Smooth muscle cell (in vitro differentiated cells): ENCODE measurements around the gene ZNFX1. TPM values are rescaled to one million over a fixed set of nuclear protein-coding genes. Genes with fewer than 3 reads are reported as not detected.

ENCODE experiments used
- DNase-seq: peaks from one replicate; lab custom pipeline; 2025; ENCODE audit not compliant: unreplicated experiment; lab: John Stamatoyannopoulos, UW
- H2AFZ ChIP-seq: fragments of 200-600 bp; sonication (generic); 2 replicates; pipeline ENCODE4 v1.6.0; 2016; ENCODE audit warnings: antibody characterized with exemption, low read depth, mild to moderate bottlenecking
- H3F3A ChIP-seq: fragments of 200-600 bp; sonication (generic); 2 replicates; pipeline ENCODE4 v1.6.0; 2017; ENCODE audit warnings: antibody characterized with exemption, low read depth
- H3K27ac ChIP-seq: fragments of 200-600 bp; sonication (generic); 2 replicates; pipeline ENCODE4 v1.5.1; 2016; ENCODE audit warnings: low read depth, mild to moderate bottlenecking
- H3K27me3 ChIP-seq: fragments of 200-600 bp; sonication (generic); 2 replicates; pipeline ENCODE4 v1.6.1; 2016; ENCODE audit warnings: low read depth, mild to moderate bottlenecking
- H3K36me3 ChIP-seq: fragments of 200-600 bp; sonication (generic); 2 replicates; pipeline ENCODE4 v1.5.1; 2016; ENCODE audit warnings: low read depth
- H3K4me1 ChIP-seq: fragments of 200-600 bp; sonication (generic); 2 replicates; pipeline ENCODE4 v1.5.1; 2016; ENCODE audit warnings: low read depth
- H3K4me2 ChIP-seq: fragments of 200-600 bp; sonication (generic); 2 replicates; pipeline ENCODE4 v1.6.0; 2016; ENCODE audit warnings: mild to moderate bottlenecking
- H3K4me3 ChIP-seq: fragments of 200-600 bp; sonication (generic); 2 replicates; pipeline ENCODE4 v1.5.1; 2016; ENCODE audit warnings: mild to moderate bottlenecking
- H3K79me2 ChIP-seq: fragments of 200-600 bp; sonication (generic); 2 replicates; pipeline ENCODE4 v1.6.0; 2016; ENCODE audit warnings: low read depth, mild to moderate bottlenecking
- H3K9ac ChIP-seq: fragments of 200-600 bp; sonication (generic); 2 replicates; pipeline ENCODE4 v1.6.0; 2016; ENCODE audit warnings: low read depth
- H3K9me3 ChIP-seq: fragments of 200-600 bp; sonication (generic); replicated peaks from 2 replicates; pipeline ENCODE4 v1.5.1; 2016; ENCODE audit warnings: low read depth
- H4K20me1 ChIP-seq: fragments of 200-600 bp; sonication (generic); 2 replicates; pipeline ENCODE4 v1.6.0; 2016; ENCODE audit warnings: low read depth
- CTCF ChIP-seq: fragments of 200-600 bp; sonication (generic); IDR thresholded peaks from 2 replicates; pipeline ENCODE4 v1.5.1; 2017; ENCODE audit warnings: borderline replicate concordance, mild to moderate bottlenecking, antibody characterized with exemption; ENCODE audit not compliant: insufficient read depth, poor library complexity, severe bottlenecking
- WGBS: methylation state at CpG from one replicate; pipeline ENCODE4 v1.1.7; 2016; ENCODE audit warnings: low lambda C conversion rate; 5-methylcytosine and 5-hydroxymethylcytosine counted together
- polyA plus RNA-seq: library from polyadenylated mRNA; unstranded; fragments of >200 nt; fragmentation: Nextera tagmentation; extraction: Ambion mirVana; gene quantifications from 2 replicates; pipeline ENCODE4 v1.2.1, GENCODE V29; 2016
- total RNA-seq: library from RNA; depleted of rRNA; stranded (reverse); fragments of >200 nt; gene quantifications from 2 replicates; pipeline ENCODE4 v1.2.3, GENCODE V29; 2014

Gene ZNFX1
- total and polyA plus RNA-seq, 2 experiments from 2014 or later = 15.9 to 16.4 TPM

- Histone ChIP-seq H3K4me2 (peak overlapping the region; percentile 87), H3K9me3 (no peaks in the 10 kb centered on the region), H3K9ac (no peak overlapping the region), H3K4me3 (peak overlapping the region; percentile 72), H4K20me1 (peaks cover 91% of the 10 kb centered on the region), H3K27me3 (no peaks in the 10 kb centered on the region), H3K79me2 (peaks cover 89% of the 10 kb centered on the region), H2AFZ (no peak overlapping the region), H3K27ac (peak overlapping the region; percentile 97), H3F3A (peaks cover 57% of the 10 kb centered on the region), H3K36me3 (no peaks in the 10 kb centered on the region), H3K4me1 (peaks cover 75% of the 10 kb centered on the region)
- WGBS = 26% methylated on average over 20 of the region's 20 CpGs
- DNase-seq = no peak
- no peak for TF ChIP-seq CTCF
These were observed 4.8 kb upstream of the ZNFX1 start for GRCh38 chr20:49282584-49283171.

- peaks cover 50% of the 10 kb centered on the region for H3F3A ChIP-seq
- H3K27me3 ChIP-seq = no peaks in the 10 kb centered on the region
- H3K4me3 ChIP-seq = peak overlapping the region; percentile 72
- TF ChIP-seq CTCF = no peak
- no peak overlapping the region for H2AFZ ChIP-seq
- H3K79me2 ChIP-seq = peaks cover 83% of the 10 kb centered on the region
- no peaks in the 10 kb centered on the region for H3K36me3 ChIP-seq
- H3K27ac ChIP-seq = peak overlapping the region; percentile 97
- peak overlapping the region; percentile 82 for H3K9ac ChIP-seq
- peaks cover 84% of the 10 kb centered on the region for H4K20me1 ChIP-seq
- DNase-seq = no peak
- H3K9me3 ChIP-seq = no peaks in the 10 kb centered on the region
- 24% methylated on average over 9 of the region's 9 CpGs for WGBS
- H3K4me1 ChIP-seq = peaks cover 68% of the 10 kb centered on the region
- H3K4me2 ChIP-seq = peak overlapping the region; percentile 87
These were observed 4.1 kb upstream of the ZNFX1 start for GRCh38 chr20:49281913-49282467.

GRCh38 chr20:49281059-49281912, 3.4 kb upstream of the ZNFX1 start:
- Histone ChIP-seq H3F3A (peaks cover 43% of the 10 kb centered on the region), H3K4me3 (peak overlapping the region; percentile 72), H4K20me1 (peaks cover 79% of the 10 kb centered on the region), H3K9me3 (no peaks in the 10 kb centered on the region), H3K79me2 (peaks cover 76% of the 10 kb centered on the region), H3K36me3 (no peaks in the 10 kb centered on the region), H3K4me1 (peaks cover 66% of the 10 kb centered on the region), H3K9ac (peak overlapping the region; percentile 82), H2AFZ (no peak overlapping the region), H3K27ac (peak overlapping the region; percentile 97), H3K4me2 (peak overlapping the region; percentile 87), H3K27me3 (no peaks in the 10 kb centered on the region)
- TF ChIP-seq CTCF = no peak
- no peak for DNase-seq
- WGBS = 13% methylated on average over 13 of the region's 13 CpGs
